Brain microvascular endothelial cell (primary cell): Measurements from ENCODE around the gene HSBP1L1.

Experiments used
- DNase-seq: peaks from one replicate; pipeline ENCODE4 v3.0.0-alpha.2; 2020
- H3K27ac ChIP-seq: fragments of 250-450 bp; sonication (Bioruptor Pico); 2 replicates; pipeline ENCODE4 v1.5.1; 2020; ENCODE audit warnings: mild to moderate bottlenecking, moderate library complexity
- H3K27me3 ChIP-seq: fragments of 250-450 bp; sonication (Bioruptor Pico); replicated peaks from 2 replicates; pipeline ENCODE4 v1.5.1; 2020; ENCODE audit warnings: mild to moderate bottlenecking
- H3K36me3 ChIP-seq: fragments of 250-450 bp; sonication (Bioruptor Pico); replicated peaks from 2 replicates; pipeline ENCODE4 v1.5.1; 2020; ENCODE audit warnings: mild to moderate bottlenecking
- H3K4me3 ChIP-seq: 2 replicates; pipeline ENCODE4 v1.5.1; 2011; ENCODE audit warnings: low read depth, mild to moderate bottlenecking, control low read depth, low read length, moderate library complexity
- in situ Hi-C: cut with HindIII; loops from 2 replicates; pipeline ENCODE4 v1.10.0; 2017; ENCODE audit warnings: low sequenced_read_pairs, low pct_ligation_motif_present
- TF ChIP-seq, protein P1 (sequence below): IDR thresholded peaks from 2 replicates; pipeline ENCODE4 v1.5.1; 2011; ENCODE audit warnings: low read depth, mild to moderate bottlenecking, moderate library complexity, low read length, control low read depth, inconsistent platforms; ENCODE audit errors: missing control alignments

HSBP1L1 gene

DNA sequence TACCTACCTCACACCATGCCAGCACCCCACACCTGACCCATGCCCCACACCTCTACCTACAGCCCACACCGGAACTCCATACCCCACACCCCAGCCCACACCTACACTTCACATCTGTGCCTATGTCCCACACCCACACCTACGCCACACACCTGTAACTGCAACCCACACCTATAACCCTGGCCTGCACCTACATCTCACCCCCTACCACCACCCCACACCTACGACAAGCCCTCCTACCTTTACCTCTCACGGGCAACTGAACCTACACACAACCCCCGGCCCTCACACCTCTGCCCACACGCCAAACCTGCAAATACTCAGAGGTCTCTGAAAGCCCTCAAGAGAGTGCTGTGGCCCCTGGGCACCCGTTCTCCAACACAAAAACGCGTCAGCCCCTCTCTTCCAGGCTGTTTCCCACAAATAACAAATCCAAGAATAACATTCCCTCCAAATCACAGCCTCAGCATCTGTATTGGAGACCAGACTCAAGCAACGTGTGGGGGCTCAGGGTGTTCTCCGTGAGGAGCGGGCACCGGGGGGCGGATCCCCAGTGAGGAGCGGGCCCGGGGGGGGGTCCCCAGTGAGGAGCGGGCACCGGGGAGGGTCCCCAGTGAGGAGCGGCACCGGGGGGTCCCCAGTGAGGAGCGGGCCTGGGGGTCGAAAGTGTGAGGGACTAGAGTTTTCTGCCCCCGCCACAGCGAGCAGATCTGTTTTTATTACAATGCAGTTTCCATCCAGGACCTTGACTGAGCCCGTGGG, 46.4 kb upstream of the HSBP1L1 start:
- H3K27me3 ChIP-seq, result no peaks in the 10 kb centered on the region
- in situ Hi-C loops, result no loop called here
- no peak for DNase-seq
- H3K27ac ChIP-seq, result no peak overlapping the region
- no peak overlapping the region for H3K4me3 ChIP-seq
- peaks cover 14% of the 10 kb centered on the region for H3K36me3 ChIP-seq
- TF ChIP-seq, protein P1, sequence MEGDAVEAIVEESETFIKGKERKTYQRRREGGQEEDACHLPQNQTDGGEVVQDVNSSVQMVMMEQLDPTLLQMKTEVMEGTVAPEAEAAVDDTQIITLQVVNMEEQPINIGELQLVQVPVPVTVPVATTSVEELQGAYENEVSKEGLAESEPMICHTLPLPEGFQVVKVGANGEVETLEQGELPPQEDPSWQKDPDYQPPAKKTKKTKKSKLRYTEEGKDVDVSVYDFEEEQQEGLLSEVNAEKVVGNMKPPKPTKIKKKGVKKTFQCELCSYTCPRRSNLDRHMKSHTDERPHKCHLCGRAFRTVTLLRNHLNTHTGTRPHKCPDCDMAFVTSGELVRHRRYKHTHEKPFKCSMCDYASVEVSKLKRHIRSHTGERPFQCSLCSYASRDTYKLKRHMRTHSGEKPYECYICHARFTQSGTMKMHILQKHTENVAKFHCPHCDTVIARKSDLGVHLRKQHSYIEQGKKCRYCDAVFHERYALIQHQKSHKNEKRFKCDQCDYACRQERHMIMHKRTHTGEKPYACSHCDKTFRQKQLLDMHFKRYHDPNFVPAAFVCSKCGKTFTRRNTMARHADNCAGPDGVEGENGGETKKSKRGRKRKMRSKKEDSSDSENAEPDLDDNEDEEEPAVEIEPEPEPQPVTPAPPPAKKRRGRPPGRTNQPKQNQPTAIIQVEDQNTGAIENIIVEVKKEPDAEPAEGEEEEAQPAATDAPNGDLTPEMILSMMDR, result no peak

DNA sequence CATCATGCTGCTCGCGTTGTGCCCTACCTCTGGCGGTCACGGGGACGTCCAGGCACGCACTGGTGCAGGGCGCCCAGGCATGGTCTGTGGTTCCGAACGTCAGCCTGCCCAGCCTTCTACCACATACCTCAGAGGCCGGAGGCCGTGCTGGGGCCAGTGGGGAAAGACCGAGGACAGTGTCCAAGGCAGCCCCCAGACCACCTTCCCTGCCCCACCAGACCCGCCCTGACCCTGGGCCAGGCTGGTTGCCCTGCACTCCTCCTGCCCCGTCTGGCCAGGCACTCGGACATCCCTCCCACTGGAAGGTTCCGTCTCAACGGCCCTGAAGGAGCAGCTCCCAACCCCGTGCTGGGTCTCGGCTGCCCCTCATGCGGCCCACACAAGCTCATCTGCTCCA, 45.8 kb upstream of the HSBP1L1 start:
- no peak for DNase-seq
- Histone ChIP-seq H3K4me3 (no peak overlapping the region), H3K27me3 (no peaks in the 10 kb centered on the region), H3K36me3 (peaks cover 14% of the 10 kb centered on the region), H3K27ac (no peak overlapping the region)
- in situ Hi-C loops, result no loop called here
- TF ChIP-seq, protein P1, result no peak

DNA sequence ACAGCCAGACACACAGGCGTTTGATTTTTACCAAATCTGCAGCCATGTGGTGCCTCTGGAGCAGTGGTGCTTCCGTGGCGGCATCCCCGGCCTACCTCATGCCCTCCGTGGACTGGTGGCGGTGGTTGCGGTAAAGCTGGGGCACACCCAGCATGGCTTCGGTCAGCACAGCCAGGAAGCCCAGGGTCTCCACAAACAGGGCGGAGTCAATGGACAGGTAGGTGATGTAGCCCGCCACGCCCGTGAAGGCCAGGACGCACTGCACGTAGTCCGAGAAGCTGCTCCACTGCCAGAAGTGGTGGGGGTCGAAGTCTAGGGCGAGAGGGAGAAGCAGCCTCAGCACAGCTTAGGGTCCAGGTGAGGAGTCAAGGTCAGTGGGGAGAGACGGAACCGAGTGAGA, 45.4 kb upstream of the HSBP1L1 start:
- Histone ChIP-seq H3K4me3 (no peak overlapping the region), H3K36me3 (peaks cover 14% of the 10 kb centered on the region), H3K27ac (no peak overlapping the region), H3K27me3 (no peaks in the 10 kb centered on the region)
- no peak for DNase-seq
- TF ChIP-seq, protein P1, result no peak
- in situ Hi-C loops, result no loop called here

DNA sequence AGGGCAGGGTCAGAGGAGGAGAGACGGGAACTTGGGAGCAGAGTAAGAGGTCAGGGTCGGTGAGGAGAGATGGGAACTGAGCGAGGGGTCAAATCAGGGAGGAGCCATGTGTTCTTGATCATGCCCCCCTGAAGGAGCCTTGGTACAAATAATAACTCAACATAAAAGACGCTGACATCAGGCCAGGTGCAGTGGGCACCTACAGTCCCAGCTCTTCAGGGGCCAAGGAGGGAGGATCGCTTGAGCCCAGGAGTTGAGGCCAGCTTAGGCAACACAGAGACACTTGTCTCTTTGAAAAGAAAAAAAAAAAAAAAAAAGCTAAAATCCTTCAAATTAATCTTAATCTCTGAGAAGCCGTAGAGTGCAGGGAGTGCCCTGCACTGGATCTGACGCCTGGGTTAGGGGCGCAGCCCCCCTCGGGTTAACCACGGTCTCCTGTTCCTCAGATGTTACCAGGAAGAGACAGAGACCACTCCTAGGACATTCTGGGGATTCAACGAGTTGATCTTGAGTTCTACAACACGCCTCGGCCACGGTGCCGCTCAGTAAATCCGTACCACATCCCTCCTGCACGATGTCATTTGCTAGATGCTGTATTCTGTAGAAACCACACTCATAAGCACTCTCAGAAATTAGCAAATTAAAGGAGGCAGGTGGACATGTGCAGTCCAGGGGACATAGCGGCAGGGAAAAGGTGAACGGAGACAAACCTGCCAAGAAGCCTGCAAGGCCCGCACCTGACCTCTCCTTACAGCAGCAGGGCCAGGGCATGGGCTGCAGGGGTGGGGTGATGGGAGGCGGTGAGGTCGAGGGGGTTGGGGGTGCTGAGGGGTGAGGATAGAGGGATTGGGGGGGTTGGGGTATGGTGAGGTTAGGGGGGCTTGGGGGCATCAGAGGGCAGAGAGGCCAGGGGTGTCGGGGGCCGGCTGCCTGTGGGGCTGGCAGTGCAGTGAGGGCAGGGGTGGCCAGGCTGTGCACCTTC, 42.2 kb upstream of the HSBP1L1 start:
- in situ Hi-C loops, result no loop called here
- DNase-seq, result no peak
- TF ChIP-seq, protein P1, result no peak
- no peaks in the 10 kb centered on the region for H3K27me3 ChIP-seq
- H3K36me3 ChIP-seq, result peaks cover 7% of the 10 kb centered on the region
- H3K4me3 ChIP-seq, result no peak overlapping the region
- H3K27ac ChIP-seq, result no peak overlapping the region

DNA sequence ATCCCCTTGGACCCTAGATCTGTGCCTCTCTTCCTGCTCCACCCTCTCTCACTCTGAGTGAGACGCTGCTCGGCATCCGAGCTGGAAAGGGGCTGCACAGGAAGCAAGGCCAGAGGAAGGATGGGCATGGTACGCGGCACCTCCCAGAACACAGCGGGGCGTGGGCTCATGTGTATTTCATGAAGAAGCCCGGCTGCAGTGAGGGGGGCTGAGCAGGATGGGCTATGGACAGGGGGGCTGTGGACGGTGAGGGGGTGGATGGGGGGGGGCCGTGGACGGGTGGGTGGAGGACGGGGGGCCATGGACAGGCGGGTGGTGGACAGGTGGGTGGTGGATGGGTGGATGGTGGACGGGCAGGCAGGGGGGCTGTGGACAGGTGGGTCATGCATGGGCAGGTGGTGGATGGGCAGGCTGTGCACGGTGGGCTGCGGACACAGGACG, 41.5 kb upstream of the HSBP1L1 start:
- Histone ChIP-seq H3K27me3 (no peaks in the 10 kb centered on the region), H3K27ac (no peak overlapping the region), H3K4me3 (no peak overlapping the region), H3K36me3 (peaks cover 7% of the 10 kb centered on the region)
- in situ Hi-C loops, result no loop called here
- DNase-seq, result no peak
- TF ChIP-seq, protein P1, result no peak
